Bronchial epithelial cell (primary cell): ENCODE data around the gene IL33. TPM values are rescaled to one million over a fixed set of nuclear protein-coding genes. Genes with fewer than 3 reads are reported as not detected.
A peak's percentile ranks its signal among the peaks of the same experiment; 100 is the strongest.

ENCODE experiments used
- DNase-seq: peaks from one replicate; pipeline ENCODE4 v3.0.0-alpha.2; 2010; ENCODE audit warnings: low read depth
- FAIRE-seq: peaks from 2 replicates; lab custom pipeline; 2011; peaks lifted over from hg19 to GRCh38; lab: Jason Lieb, UNC
- H3K27me3 ChIP-seq: 2 replicates; pipeline ENCODE4 v1.5.1; 2011; ENCODE audit warnings: low read length; ENCODE audit not compliant: control insufficient read depth, insufficient read depth
- H3K36me3 ChIP-seq: 2 replicates; pipeline ENCODE4 v1.5.1; 2011; ENCODE audit warnings: low read length; ENCODE audit not compliant: control insufficient read depth, insufficient read depth
- H3K4me3 ChIP-seq: 2 replicates; pipeline ENCODE4 v1.5.1; 2011; ENCODE audit warnings: mild to moderate bottlenecking, low read depth, low read length, control low read depth
- CTCF ChIP-seq: IDR thresholded peaks from 2 replicates; pipeline ENCODE4 v1.5.1; 2011; ENCODE audit warnings: mild to moderate bottlenecking, moderate library complexity, low read length, control low read depth, inconsistent platforms; ENCODE audit not compliant: insufficient read depth, severe bottlenecking
- total RNA-seq: library from RNA; depleted of rRNA; stranded (reverse); fragments of >200 nt; gene quantifications from 2 replicates; pipeline ENCODE4 v1.2.1, GENCODE V29; 2014

IL33 gene
- total RNA-seq, 1 donor from 2014 or later, result 2.4 TPM

- FAIRE-seq (no peak), DNase-seq (peak; percentile 87)
- Histone ChIP-seq H3K27me3 (no peaks in the 10 kb centered on the region), H3K36me3 (no peaks in the 10 kb centered on the region), H3K4me3 (no peak overlapping the region)
- no peak for TF ChIP-seq CTCF
These were observed 2.5 kb downstream of the IL33 start for GRCh38 chr9:6218099-6218502.

DNA sequence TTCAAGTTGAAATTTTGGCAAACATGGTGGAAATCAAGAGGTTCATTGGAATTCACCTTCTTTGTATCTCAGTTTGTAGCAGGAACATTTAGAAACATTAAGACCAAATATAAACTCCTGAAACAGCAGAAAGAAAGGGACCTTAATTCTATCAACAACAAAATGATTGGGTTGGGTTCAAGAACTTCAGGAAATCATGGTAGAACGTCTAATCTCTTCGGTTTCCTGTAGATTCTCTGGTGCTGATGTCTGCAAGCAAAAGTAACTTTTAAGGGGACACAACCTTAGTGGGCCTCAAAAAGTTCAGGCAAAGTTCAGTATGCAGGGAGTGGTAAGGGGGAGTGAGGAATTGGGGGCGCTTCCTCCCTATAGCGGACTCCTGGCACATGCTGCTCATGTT is 3.4 kb downstream of the IL33 start:
- H3K27me3 ChIP-seq, result no peaks in the 10 kb centered on the region
- DNase-seq (no peak), FAIRE-seq (no peak)
- no peak for TF ChIP-seq CTCF
- no peak overlapping the region for H3K4me3 ChIP-seq
- H3K36me3 ChIP-seq, result no peaks in the 10 kb centered on the region

DNA sequence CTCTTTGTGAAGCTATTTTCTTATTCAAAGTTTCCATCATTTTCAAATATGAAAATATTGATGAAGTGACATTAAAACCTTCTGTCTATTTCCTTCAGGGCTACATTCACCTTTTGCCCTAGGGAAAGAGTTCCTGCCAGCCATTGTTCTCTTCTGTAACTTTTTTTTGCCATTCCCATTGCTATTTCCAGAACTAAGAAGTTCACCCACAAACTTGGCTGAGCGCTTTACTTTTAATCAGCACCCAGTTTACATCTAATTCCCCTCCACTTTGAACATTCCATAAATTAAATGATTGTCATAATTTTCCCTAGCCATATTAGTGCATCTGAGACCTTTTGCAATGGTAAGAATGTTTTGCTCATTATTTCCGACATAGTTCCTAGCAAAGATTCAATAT is 4.4 kb downstream of the IL33 start:
- FAIRE-seq (no peak), DNase-seq (no peak)
- H3K27me3 ChIP-seq, result no peaks in the 10 kb centered on the region
- H3K36me3 ChIP-seq, result no peaks in the 10 kb centered on the region
- no peak overlapping the region for H3K4me3 ChIP-seq
- TF ChIP-seq CTCF, result no peak

- Histone ChIP-seq H3K27me3 (no peaks in the 10 kb centered on the region), H3K36me3 (no peaks in the 10 kb centered on the region), H3K4me3 (no peak overlapping the region)
- TF ChIP-seq CTCF, result no peak
- FAIRE-seq (no peak), DNase-seq (peak; percentile 75)
These were observed 9.0 kb downstream of the IL33 start for GRCh38 chr9:6224393-6225154.

DNA sequence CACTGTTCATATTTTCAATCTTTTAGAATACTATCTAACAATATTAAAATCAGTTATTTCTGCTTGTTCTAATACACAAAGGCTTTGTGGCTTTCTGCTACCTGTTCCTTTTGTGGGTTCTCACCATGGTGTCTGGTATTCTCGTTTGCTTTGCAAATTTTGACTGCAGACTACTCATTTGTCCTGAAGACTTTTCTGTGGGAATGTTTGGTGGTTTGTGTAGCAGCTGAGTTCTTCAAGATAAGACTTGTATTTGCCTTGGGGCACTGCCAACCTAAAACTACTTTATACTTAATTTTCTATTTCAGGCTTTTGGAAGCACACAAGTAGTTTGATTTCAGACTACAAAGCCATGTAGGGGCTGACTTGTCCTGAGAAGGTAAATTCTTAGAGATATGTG is 11.1 kb downstream of the IL33 start:
- Histone ChIP-seq H3K4me3 (no peak overlapping the region), H3K27me3 (no peaks in the 10 kb centered on the region), H3K36me3 (no peaks in the 10 kb centered on the region)
- FAIRE-seq, result no peak
- peak; percentile 85 for DNase-seq
- TF ChIP-seq CTCF, result no peak

DNA sequence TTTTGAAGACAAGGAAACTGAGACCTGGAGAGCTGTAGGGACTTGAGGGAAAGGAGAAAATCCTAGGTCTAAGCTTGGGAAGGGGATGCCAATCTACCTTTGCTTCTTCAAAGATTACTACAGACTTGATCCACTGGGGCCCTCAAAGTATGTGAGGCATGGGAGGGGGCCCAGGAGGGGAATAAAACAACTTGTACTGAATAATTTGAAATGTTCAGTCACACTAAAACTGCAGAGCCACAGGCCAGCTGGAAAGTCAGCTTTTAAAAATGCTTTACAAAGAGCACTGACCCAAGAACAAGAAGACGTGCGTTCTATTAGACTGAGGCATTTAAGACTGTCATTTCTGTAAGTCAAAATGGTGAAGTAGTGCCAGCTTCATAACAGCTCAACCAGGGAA is 13.6 kb downstream of the IL33 start:
- no peak for TF ChIP-seq CTCF
- Histone ChIP-seq H3K36me3 (no peaks in the 10 kb centered on the region), H3K27me3 (no peaks in the 10 kb centered on the region), H3K4me3 (no peak overlapping the region)
- peak; percentile 47 for FAIRE-seq
- no peak for DNase-seq
